Epithelial cell of prostate (primary cell): ENCODE data around the gene TJP3.

ENCODE experiments used
- DNase-seq: peaks from one replicate; pipeline ENCODE4 v3.0.0-alpha.2; 2011; ENCODE audit warnings: low read depth, low spot score
- H3K27ac ChIP-seq: fragments of 450-650 bp; 2 replicates; pipeline ENCODE4 v1.5.1; 2017; ENCODE audit warnings: mild to moderate bottlenecking

TJP3 gene

DNA sequence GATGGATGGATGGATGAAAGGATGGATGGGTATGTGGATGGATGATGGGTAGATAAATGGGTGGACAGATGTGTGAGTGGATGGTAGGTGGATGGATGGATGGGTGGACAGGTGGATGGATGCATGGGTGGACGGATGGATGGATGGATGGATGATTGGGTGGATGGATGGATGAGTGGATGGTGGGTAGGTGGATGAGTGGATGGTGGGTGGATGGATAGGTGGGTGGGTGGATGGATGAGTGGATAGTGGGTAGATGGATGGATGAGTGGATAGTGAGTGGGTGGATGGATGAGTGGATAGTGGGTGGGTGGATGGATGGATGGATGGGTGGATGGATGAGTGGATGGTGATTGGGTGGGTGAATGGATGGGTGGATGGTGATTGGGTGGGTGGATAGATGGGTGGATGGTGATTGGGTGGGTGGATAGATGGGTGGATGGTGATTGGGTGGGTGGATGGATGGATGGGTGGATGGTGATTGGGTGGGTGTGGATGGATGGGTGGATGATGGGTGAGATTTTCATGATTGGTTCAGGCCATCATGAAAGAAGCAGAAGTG, 68.4 kb downstream of the TJP3 start:
- no peak overlapping the region for H3K27ac ChIP-seq
- DNase-seq: no peak

DNA sequence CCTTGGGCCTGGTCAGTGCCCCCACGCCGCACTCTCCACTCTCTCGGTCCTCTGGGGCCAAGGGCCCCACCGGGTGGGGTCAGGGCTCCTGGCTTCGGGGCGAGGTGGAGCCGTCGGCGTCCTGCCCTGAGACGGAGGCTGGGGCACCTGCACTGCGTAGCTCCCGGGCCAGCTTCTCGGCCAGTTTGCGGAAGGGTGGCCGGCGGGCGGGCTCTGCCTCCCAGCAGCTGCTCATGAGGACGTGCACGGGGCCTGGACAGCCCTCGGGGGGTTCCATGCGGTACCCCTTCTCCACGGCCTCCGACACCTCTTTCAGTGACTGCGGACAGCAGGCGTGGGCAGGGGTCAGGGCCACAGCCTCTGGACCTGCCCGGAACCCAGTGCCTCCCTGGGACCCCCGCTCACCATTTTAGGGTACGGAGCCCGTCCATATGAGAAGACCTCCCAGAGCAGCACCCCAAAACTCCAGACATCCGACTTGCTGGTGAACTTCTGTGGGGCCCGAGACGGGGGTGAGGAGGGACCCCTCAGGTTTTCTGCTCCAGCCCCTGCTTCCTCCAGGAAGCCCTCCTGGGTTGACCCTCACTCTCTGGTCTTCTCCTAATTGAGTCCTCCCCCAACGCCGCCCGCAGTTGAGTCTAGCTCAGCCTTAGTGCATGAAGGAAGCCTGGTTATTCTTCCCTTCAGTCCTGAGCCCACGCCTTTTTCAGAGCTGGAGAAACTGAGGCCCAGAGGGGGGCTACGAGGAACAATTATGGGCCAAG, 70.1 kb downstream of the TJP3 start:
- DNase-seq: no peak
- no peak overlapping the region for H3K27ac ChIP-seq

DNA sequence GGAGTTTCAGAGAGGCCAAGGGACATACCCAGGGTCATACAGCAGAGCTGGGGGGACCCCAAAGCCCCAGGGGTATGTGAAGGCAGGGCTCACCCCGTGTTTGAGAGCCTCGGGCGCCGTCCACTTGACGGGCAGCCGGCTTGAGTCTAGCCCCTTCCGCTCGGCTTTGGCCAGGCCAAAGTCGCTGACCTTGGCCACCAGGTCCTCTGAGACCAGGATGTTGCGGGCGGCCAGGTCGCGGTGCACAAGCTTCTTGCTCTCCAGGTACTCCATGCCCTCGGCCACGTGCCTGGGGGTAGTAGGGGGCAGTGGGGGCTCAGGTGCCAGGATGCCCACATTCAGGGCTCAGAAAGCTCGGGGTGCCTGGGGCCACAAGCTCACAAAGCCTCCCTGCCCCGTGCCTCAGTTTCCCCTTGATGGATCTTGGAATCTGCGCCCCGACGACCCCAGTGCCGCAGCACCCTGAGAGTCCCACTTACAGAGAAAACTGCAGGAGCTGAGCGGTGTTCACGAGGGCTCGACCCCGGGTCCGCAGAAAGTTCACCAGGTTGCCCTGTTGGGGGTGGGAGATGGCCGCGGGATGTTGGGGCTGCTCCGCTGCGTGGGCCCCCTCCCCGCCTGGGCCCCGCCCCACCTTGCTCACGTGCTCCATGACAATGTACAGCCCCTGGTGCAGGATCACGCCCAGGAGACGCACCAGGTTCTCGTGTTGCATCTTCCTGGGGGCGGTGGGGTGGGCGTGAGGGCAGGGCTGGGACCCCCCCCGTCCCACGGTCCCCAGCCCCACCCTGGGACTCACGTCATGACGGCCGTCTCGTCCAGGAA, 70.9 kb downstream of the TJP3 start:
- no peak overlapping the region for H3K27ac ChIP-seq
- DNase-seq: no peak

DNA sequence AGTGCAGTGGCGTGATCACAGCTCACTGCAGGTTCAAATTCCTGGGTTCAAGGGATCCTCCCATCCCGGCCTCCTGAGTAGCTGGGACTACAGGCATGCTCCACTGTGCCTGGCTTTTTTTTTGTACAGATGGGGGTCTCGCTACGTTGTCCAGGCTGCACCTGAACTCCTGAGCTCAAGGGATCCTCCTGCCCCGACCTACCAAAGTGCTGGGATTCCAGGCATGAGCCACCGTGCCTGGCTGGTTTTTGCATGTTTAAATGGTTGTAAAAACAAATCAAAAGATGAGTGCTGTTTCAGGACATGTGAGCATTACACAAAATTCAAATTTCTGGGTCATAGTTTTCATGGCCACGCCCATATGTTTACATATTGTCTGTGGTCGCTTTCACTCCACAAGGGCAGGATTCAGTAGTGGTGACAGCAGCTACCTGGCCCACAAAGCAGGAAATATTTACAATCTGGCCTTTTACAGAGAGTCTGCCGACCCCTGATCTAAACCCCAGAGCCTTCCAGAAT, 72.7 kb downstream of the TJP3 start:
- DNase-seq: no peak

DNA sequence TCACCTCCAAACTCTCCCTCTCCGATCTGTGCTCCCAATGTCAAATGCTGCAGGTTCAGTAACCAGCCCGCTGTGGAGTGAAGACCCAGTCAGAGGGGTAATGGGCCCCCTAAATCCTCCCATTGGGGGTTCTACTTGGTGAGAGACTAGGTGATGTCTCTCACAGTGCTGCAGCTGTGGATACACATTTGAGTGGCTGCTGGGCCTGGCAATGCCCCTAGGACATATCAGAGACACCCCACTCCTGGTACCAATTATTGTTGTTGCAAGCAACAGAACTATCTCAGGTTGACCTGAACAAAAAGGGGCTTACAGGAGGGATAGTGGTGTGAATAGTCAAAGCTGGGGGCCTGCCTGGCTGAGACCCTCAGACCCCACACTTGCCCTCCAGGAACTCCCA, 73.4 kb downstream of the TJP3 start:
- H3K27ac ChIP-seq: no peak overlapping the region
- no peak for DNase-seq

More for the DNA sequence above, 72.7 kb downstream of the TJP3 start:
- no peak overlapping the region for H3K27ac ChIP-seq

DNA sequence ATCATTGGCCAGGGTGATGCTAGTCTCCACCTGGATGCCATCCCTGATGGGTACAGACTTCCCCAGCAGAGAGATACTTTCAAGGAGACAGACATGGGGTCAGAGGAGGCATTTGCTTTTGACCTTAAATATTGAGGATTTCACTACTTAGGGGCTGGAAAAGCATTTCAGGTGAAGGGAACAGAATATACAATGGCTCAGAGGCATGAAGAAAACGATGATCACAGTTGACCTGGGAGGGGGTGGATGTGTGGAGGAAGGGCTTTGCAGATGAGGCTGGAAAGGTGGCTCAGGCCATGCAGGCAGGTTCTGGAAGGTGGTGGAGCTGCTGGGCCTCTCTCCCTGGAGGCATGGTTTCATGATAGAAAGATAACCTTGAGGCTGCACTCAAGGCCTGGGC, 74.1 kb downstream of the TJP3 start:
- no peak for DNase-seq

DNA sequence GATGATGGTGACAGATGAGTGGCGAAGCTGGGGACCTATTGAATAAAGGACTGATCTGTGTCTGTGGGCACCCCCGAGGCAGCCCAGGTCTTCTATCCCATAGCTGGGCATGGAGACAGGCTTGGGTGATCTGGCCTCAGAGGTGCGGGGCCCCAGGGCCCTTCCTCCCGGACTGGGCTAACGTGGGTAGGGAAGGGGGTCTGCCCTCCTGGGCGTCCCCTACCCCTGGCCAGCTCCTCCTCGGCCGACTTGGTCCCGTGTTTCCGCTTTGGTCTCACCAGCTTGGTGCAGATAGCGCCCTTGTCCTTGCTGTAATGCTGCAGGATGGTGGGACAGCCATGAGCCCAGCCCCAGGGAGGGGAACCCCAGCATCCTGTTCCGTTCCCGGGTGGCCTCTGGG, 74.7 kb downstream of the TJP3 start:
- no peak overlapping the region for H3K27ac ChIP-seq
- DNase-seq: no peak

More for the DNA sequence above, 74.1 kb downstream of the TJP3 start:
- no peak overlapping the region for H3K27ac ChIP-seq

DNA sequence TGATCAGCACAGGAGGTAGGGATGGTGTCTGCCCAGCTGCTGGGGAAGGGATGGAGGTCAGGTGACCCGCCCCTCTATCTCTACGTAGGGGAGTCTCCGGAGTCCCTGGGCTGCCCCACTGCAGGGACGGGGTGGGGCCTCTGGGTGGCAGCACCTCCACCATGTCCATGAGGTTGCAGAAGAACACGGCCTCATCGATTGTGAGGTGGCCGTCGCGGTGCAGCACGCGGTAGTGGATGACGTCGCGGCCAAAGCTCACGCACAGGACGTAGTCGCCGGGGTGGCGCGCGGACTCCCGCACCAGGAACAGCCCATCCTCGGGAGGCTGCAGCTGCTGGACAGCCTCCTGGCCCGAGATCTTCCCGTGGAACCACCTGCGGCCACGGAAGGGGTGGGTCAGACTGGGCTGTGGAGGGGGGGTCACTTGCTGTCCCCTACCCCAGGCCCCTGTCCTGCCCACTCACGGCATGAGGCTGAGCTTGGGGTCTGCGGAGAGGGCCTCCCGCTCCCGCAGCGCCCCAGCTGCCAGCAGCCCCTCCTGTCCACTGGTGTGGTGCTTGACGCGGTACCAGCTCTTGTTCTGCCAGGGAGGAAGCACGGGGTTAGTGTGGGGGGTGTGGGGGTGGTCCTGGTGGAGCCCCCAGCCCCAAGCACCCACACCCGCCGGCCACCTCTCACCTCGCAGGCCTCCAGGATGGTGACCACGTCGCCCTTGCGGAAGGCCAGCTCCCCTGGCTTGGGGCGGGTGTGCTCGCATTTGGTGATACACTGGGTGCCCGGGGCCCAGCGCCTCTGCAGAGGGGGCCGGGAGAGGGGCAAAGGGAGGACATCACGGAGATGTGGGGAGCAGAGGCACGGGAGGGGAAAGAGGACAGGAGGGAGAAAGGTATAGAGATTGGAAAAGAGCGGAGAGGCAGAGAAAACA, 75.7 kb downstream of the TJP3 start:
- DNase-seq: no peak
- H3K27ac ChIP-seq: no peak overlapping the region

DNA sequence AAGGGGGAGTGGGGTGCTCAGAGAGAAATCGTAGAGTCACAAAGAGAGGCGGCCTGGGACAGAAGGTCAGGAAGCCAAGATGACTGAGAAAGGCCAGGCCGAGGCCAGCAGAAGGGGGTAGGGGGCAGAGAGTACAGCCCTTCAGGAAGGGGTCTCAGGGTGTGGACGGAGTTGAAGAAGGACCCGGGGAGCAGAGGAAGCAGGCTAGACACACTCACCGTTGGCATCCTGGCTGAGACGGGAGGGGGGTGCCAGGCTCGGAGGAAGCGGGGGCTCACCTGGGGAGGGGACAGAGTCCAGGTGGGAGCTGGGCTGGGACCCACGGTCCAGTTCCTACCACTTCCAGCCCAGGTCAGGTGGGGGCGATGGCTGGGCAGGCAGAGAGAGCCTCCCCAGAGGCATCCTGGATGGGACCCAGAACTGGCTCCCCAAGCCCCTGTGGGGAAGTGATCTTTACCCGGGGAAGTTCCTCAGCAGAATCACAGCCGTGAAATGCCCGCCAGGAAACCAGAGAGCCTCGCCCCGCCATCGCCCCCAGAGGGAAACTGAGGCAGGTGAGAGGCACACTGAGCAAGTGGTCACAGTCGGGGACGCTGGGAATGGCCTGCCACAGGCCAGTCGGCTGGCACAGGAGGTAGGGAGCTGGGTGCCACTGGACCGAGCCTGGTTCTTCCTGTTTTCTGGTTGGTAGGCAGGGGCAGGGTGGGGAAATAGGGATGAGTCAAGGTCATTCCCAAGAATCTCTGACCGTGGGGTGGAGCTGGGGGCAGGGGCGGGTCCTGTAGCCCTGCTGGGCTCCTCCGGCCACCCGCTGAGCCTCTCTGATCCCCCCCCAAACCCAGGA, 76.6 kb downstream of the TJP3 start:
- no peak overlapping the region for H3K27ac ChIP-seq
- no peak for DNase-seq

DNA sequence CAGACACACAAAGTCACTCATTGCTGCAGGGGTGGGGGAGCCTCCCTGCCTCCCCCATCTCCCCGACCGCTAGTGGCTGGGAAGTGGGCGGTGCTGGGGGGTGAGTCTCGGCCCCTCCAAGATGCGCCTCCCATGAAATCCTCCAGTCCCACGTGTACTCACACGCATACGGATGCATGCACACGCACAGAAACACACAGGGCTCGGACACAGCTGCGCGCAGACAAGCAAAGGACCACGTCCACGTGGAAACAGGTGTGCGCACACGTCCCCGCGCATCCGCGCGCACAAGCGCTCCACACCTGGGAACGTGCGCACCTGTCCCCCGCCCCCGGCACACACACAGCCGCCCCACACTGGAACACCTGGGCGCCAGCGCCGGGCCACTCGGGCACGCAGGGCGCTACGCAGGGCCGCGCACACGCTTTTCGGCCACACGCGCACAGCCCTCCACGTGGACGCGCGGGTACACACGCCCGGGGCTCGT, 77.3 kb downstream of the TJP3 start:
- DNase-seq: no peak

DNA sequence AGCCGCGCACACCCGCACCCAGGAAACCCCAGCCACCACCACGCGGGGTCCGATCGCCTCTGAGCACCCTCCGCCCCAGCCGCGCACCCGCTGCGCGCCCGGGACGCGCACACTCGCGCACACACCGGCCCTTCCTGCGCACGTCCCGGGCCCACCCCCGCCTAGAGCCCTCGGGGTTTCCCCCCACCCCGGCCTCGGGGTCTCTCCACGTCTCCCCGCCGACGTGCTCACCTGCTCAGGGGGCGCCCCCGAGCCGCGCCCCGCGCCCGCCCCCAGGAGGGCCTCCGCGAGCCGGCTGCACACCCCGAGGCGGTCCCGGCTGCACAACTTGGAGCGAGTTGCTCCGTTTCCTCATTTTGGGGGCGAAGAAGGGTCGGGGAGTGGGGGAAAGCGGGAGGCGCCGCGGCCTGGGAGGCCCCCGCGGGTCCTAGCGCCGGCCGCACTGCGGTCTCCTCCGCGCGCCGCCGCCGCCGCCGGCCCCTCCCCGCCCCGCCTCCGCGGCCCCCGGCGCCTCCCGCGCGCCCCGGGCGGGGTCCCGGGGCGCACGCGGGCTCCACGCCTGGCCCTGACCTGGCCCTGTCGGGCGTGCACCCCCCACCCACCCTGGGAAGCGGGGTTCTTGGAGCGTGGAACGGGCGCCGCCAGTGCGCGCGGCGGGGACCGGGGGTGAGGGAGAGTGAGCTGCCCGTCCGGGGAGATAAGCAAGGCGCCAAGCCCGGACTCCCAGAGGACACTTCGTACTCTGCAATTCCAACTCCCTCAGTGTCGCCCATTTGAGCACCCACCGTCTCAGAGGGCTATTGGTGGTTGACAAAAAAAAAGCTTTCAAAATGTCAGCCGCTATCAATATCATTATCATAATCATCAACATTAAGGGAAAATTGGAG, 78.0 kb downstream of the TJP3 start, which contains the start of gene MATK:
TSS of gene MATK (minus strand) at position 444 of the 887 bp plus-strand sequence. CDS start 1,246 bp downstream, outside the sequence.
- H3K27ac ChIP-seq: no peak within 1 kb of the TSS
- no peak for DNase-seq

More for the DNA sequence above, 77.3 kb downstream of the TJP3 start:
- H3K27ac ChIP-seq: no peak overlapping the region

DNA sequence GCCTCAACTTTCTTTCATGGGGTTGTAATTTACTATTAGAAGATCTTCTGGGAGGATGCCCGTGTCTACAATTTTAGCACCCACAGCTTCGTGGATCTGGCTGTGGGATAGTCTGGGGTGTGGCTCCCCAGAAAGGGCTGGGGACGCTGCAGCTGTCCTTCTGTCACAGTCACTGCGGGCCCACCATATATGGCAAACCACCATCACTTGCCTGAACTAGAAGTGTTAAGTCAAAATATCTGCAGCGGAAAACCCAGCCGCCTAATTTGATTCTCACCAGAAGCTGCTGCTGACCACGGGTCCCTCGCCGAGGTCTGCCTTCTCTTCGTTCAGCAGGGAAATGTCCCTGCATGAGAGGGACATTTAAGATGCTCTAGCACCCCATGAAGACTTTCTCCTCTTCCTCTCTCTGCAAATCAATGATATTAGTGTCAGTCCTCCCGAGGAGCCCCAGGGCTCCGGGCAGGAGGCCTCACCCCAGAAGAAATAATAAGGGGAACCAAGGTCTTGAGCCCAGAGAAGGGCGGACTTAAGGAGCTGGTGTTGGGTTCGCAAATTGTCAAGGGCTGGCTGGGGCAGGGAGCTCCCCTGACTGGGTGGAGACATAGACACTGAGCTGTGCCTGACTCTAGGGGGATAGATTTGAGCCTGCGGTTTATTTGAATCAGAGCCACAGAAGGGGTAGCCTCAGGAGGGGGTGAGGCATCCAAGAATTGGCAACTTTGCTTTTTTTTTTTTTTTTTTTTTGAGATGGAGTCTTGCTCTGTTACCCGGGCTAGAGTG, 81.0 kb downstream of the TJP3 start:
- DNase-seq: no peak
- no peak overlapping the region for H3K27ac ChIP-seq

DNA sequence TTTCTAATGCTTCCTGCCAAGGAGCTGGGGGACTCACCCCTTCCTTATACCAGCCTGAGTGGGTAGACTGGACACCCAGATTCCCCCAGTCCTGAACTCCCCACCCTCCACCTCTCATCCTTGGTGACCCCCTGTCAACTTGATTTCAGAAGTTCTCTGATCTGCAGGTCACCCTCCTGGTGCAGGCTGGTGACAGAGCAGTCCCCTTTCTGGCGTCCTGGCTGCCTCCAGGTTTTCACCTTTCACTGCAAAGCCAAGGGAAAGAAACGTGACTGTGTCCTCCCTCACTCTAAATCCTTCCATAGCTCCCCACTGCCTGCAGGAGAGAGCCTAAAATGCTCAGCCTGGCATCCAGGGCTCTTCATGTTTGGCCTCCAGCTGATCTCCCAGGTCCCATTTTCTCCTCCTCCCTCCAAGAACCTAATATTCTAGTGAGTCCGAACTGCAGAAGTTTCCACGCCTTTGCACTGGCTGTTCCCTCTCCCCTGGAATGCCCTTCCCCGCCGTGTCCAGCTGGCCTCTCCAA, 82.1 kb downstream of the TJP3 start:
- no peak for DNase-seq
- H3K27ac ChIP-seq: no peak overlapping the region

DNA sequence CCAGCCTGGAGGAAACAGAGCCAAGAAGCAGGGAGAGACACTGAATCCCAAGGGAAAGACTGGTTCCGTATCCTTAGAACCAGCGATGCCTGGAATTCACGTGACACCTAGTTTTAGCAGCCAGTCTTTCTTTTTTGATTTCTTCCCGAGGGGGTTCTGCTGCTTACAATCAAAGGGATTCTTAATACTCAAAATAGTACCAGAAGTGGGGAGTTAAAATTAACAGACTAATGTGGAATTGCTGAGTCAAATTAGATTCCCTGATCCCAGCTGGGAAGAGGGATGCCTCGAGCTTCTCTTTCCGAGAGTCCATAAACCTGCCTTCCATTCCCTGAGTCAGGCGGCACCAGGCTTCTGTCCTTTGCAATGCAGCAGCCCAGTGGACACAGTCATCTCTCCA, 82.8 kb downstream of the TJP3 start:
- no peak overlapping the region for H3K27ac ChIP-seq
- no peak for DNase-seq

DNA sequence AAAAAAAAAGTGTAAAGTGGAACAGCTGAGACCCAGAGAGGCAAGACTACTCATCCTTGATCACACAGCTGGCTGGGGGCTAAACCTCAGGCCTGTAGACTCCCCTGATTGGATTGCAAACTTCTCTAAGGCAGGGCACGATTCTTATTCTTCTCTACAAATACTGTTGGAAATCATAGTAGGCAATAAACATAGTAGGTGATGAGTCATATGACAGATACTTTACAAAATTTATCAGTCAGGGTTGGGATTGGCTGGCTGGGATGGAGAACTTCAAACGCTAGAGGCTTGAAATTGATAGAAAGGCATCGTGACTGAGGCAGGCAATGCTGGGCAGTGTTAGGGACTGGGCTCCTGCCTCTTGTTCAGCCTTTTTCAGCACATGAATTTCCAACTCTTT, 83.9 kb downstream of the TJP3 start:
- no peak overlapping the region for H3K27ac ChIP-seq
- DNase-seq: no peak

DNA sequence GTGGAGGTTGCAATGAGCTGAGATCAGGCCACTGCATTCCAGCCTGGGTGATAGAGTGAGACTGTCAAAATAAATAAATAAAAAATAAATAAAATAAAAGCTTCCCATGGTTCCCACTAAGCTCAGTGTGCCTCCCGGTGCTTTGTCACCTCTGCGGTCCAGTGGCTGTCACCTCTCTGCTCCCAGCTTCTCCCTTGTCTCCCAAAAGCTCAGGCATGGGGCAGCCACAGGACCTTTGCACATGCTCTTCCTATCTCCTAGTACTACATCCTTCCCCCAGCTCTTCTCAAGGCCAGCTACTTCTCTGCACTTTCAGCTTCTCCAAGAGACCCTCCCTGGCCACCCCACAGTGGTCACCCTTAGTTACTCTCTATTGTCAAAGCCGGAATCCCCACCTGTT, 85.6 kb downstream of the TJP3 start:
- H3K27ac ChIP-seq: no peak overlapping the region
- no peak for DNase-seq

DNA sequence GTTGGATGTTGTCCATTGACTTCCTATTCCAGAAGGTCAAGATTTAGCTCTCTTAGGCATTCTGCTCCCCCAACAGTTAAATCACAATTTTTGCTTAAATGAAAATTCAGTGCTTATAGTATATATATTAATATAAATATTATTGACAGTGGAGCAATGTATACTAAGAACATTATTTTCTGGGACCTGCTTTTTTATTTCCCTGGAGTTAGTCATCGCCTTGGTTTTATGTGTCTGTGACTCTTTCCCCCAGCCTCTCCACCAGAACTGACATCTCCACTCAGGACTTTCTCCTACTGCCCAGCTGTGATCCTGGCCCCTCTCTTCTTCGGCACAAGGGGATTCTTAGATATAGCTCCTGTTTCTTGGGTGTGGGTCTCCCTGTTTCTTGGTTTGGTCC, 88.2 kb downstream of the TJP3 start:
- no peak for DNase-seq
- H3K27ac ChIP-seq: no peak overlapping the region
